K562 (cell line): ENCODE results near the gene MEX3C. TPM values are rescaled to one million over a fixed set of nuclear protein-coding genes. Genes with fewer than 3 reads are reported as not detected.

Experiments used
- AFF4 ChIP-seq: sonication (generic); formaldehyde crosslinking; IDR thresholded peaks from 2 replicates; pipeline ENCODE4 v1.8.0; 2023; ENCODE audit warnings: mild to moderate bottlenecking, missing genetic modification reagents
- ARHGAP35 ChIP-seq: fragments of 450-650 bp; IDR thresholded peaks from 2 replicates; pipeline ENCODE4 v1.6.1; 2018; ENCODE audit not compliant: partially characterized antibody
- ELK1 ChIP-seq: sonication (generic); formaldehyde crosslinking; IDR thresholded peaks from 2 replicates; pipeline ENCODE4 v1.8.1; 2022; ENCODE audit warnings: missing genetic modification reagents
- HMG20A ChIP-seq: fragments of 450-650 bp; formaldehyde crosslinking; conservative IDR thresholded peaks from 2 replicates; pipeline ENCODE4 v1.4.0; 2020; ENCODE audit warnings: mild to moderate bottlenecking, mixed read lengths
- KAT7 ChIP-seq: sonication (generic); formaldehyde crosslinking; IDR thresholded peaks from 2 replicates; pipeline ENCODE4 v1.8.0; 2022; ENCODE audit warnings: missing genetic modification reagents, mild to moderate bottlenecking, borderline replicate concordance
- MIER1 ChIP-seq: fragments of 450-650 bp; IDR thresholded peaks from 2 replicates; pipeline ENCODE4 v1.6.1; 2016; ENCODE audit warnings: antibody characterized with exemption, mild to moderate bottlenecking, low read depth
- MLX ChIP-seq, 2 experiments: fragments of 450-650 bp in 1 of 2; sonication (generic) in 1 of 2; formaldehyde crosslinking; conservative IDR thresholded peaks; 2 replicates each; pipeline versions ENCODE4 v1.4.0 to v1.8.1; 2020 to 2022; ENCODE audit warnings: mild to moderate bottlenecking in 1 of 2, missing genetic modification reagents in 1 of 2
- NBN ChIP-seq: fragments of 450-650 bp; IDR thresholded peaks from 2 replicates; pipeline ENCODE4 v1.6.1; 2016; ENCODE audit warnings: low read depth, mild to moderate bottlenecking
- NFRKB ChIP-seq: fragments of 450-650 bp; IDR thresholded peaks from 2 replicates; pipeline ENCODE4 v1.6.1; 2016; ENCODE audit warnings: low read depth
- PURB ChIP-seq: sonication (generic); formaldehyde crosslinking; IDR thresholded peaks from 2 replicates; pipeline ENCODE4 v1.9.0; 2021; ENCODE audit warnings: low read depth, mild to moderate bottlenecking, missing genetic modification reagents
- SPI1 ChIP-seq: IDR thresholded peaks from 2 replicates; pipeline ENCODE4 v1.6.1; 2011; ENCODE audit warnings: low read depth, low read length, control low read depth, borderline replicate concordance
- ZKSCAN1 ChIP-seq: fragments of 150-350 bp; IDR thresholded peaks from 2 replicates; pipeline ENCODE4 v1.6.1; 2016; ENCODE audit warnings: low read depth, low read length
- ZNF316 ChIP-seq: fragments of 450-650 bp; IDR thresholded peaks from 2 replicates; pipeline ENCODE4 v1.6.1; 2016
- ZNF586 ChIP-seq: fragments of 450-650 bp; formaldehyde crosslinking; conservative IDR thresholded peaks from 2 replicates; pipeline ENCODE4 v1.4.0; 2020; ENCODE audit warnings: mild to moderate bottlenecking, moderate library complexity
- ZNF707 ChIP-seq: fragments of 250-450 bp; sonication (Bioruptor Pico); conservative IDR thresholded peaks from 2 replicates; pipeline ENCODE4 v1.8.0; 2022; ENCODE audit warnings: inconsistent platforms, mild to moderate bottlenecking, moderate library complexity
- ZNF79 ChIP-seq: fragments of 250-450 bp; sonication (Bioruptor Pico); IDR thresholded peaks from 2 replicates; pipeline ENCODE4 v1.4.0; 2020; ENCODE audit warnings: low read depth, mild to moderate bottlenecking, moderate library complexity
- polyA plus RNA-seq, 8 experiments: library from polyadenylated mRNA; depleted of rRNA in 4 of 8; stranded (reverse) in 5 of 8; unstranded in 3 of 8; fragments of >200 nt; fragmentation: Nextera tagmentation in 2 of 8; fragmentation: Illumina TruSeq in 1 of 8; extraction: Ambion mirVana in 2 of 8; extraction: Trizol in 1 of 8; gene quantifications; 2 replicates each; pipeline versions ENCODE4 v1.2.1 to v1.2.3, GENCODE V29; 2011 to 2014; ENCODE audit warnings: inconsistent platforms in 1 of 8, missing spikeins in 1 of 8
- total RNA-seq, 7 experiments: library from RNA; depleted of rRNA in 6 of 7; stranded (reverse); fragments of >200 nt in 6 of 7; fragmentation: Illumina TruSeq in 2 of 7; extraction: Trizol in 2 of 7; gene quantifications; 2 replicates each; pipeline versions ENCODE4 v1.2.1 to v1.2.3, GENCODE V29; 2011 to 2021; ENCODE audit warnings: low replicate concordance in 1 of 7
- TF ChIP-seq, protein P1 (sequence below): fragments of 250-450 bp; sonication (Bioruptor Pico); IDR thresholded peaks from 2 replicates; pipeline ENCODE4 v1.5.1; 2021; ENCODE audit warnings: mild to moderate bottlenecking
- TF ChIP-seq, protein P2 (sequence below): fragments of 200-400 bp; formaldehyde crosslinking; IDR thresholded peaks from 2 replicates; pipeline ENCODE4 v1.6.1; 2017; ENCODE audit warnings: mild to moderate bottlenecking, low read depth, low read length, moderate library complexity

The MEX3C gene
- total and polyA plus RNA-seq, 9 of the 15 experiments (the other 6 are each of a cell fraction or from before 2014, with no cell fraction given): 2.4 to 14.2 (median 10.6) TPM

DNA sequence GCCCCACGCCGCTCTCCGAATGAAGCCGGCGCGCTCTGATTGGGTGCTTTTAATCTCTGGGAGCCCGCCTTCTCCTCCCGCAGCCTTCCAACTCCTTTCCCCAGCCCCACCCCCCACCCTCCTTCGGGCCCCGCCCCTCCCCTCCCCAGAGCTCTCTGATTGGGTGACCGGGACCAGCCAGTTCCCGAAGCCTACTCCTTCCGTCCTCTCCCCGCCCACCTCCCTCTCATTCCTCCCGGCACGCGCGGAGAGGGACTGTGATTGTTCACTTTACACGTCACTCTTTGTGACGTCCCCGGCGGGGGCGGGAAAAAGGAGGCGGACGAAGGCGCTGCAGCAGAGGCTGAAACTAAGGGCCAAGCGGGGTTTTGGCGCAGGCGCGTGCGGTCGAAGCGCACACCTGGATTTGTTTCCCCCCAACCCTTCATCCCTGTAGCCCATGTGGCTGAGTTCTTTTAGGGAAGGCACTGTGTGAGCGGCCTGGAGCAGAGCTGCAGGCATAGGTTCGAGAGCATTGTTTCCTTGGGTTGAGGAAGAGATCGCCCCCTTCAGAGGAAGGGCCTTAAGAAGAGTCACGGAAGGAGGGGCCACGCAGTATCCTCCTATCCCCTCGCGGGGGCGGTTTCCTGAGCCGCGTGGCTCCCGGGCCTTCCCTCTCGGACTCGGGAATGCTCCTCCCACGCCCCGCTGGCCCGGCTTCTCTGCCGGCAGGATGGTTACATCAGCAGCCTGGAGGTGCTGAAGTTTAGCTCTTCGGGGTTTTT is at the start of gene MEX3C (continued):
- TF ChIP-seq AFF4 (CRISPR knock-in tag): no peak
- TF ChIP-seq, protein P1, sequence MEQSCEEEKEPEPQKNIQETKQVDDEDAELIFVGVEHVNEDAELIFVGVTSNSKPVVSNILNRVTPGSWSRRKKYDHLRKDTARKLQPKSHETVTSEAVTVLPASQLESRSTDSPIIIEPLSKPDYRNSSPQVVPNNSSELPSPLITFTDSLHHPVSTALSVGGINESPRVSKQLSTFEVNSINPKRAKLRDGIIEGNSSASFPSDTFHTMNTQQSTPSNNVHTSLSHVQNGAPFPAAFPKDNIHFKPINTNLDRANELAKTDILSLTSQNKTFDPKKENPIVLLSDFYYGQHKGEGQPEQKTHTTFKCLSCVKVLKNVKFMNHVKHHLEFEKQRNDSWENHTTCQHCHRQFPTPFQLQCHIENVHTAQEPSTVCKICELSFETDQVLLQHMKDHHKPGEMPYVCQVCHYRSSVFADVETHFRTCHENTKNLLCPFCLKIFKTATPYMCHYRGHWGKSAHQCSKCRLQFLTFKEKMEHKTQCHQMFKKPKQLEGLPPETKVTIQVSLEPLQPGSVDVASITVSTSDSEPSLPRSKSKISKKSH (CRISPR knock-in tag): no peak
- TF ChIP-seq ELK1 (CRISPR knock-in tag): no peak
- no peak for TF ChIP-seq ZNF586 (CRISPR knock-in tag)
- no peak for TF ChIP-seq KAT7 (CRISPR knock-in tag)
- no peak for TF ChIP-seq ZNF316
- TF ChIP-seq MIER1: no peak
- TF ChIP-seq ZNF79 (CRISPR knock-in tag): no peak
- no peak for TF ChIP-seq ARHGAP35
- no peak for TF ChIP-seq PURB (CRISPR knock-in tag)
- no peak; the same call in none of the 2 replicates for TF ChIP-seq NBN
- TF ChIP-seq, protein P2, sequence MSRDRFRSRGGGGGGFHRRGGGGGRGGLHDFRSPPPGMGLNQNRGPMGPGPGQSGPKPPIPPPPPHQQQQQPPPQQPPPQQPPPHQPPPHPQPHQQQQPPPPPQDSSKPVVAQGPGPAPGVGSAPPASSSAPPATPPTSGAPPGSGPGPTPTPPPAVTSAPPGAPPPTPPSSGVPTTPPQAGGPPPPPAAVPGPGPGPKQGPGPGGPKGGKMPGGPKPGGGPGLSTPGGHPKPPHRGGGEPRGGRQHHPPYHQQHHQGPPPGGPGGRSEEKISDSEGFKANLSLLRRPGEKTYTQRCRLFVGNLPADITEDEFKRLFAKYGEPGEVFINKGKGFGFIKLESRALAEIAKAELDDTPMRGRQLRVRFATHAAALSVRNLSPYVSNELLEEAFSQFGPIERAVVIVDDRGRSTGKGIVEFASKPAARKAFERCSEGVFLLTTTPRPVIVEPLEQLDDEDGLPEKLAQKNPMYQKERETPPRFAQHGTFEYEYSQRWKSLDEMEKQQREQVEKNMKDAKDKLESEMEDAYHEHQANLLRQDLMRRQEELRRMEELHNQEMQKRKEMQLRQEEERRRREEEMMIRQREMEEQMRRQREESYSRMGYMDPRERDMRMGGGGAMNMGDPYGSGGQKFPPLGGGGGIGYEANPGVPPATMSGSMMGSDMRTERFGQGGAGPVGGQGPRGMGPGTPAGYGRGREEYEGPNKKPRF: no peak
- TF ChIP-seq ZKSCAN1: no peak
- TF ChIP-seq NFRKB: no peak
- no peak for TF ChIP-seq HMG20A (CRISPR knock-in tag)
- no peak for TF ChIP-seq MLX (CRISPR knock-in tag; conservative IDR thresholded peaks at IDR 0.05)
- no peak for TF ChIP-seq ZNF707 (CRISPR knock-in tag)
- TF ChIP-seq SPI1: no peak
